Measurements from ENCODE around the gene SCN1A. TPM values are rescaled to one million over a fixed set of nuclear protein-coding genes. Genes with fewer than 3 reads are reported as not detected.

Gene SCN1A
- total RNA-seq, 1 donor from 2014 or later: 15.1 TPM

Small RNAs within 50 kb of the gene (small RNA-seq; reads per million reads assigned to genes)
- gene RF00019: not detected

Other genes with a start within 250 kb of the SCN1A start
- 91.3 TPM for gene TTC21B, start 174.2 kb downstream of the SCN1A start, total RNA-seq
- gene SCN9A, start 247.9 kb upstream of the SCN1A start, total RNA-seq: 68.5 TPM

All from frontal cortex (tissue), 1 donor.